ENCODE measurements around the gene KCNQ1. TPM values are rescaled to one million over a fixed set of nuclear protein-coding genes. Genes with fewer than 3 reads are reported as not detected.

The KCNQ1 gene
- total RNA-seq, 1 donor from 2014 or later, result 52.9 TPM

GRCh38 chr11:2704356-2704755, 259.5 kb downstream of the KCNQ1 start:
- H3K4me1 ChIP-seq, result peaks cover 4% of the 10 kb centered on the region

GRCh38 chr11:2704896-2705606, 260.2 kb downstream of the KCNQ1 start:
- no peaks in the 10 kb centered on the region for H3K36me3 ChIP-seq
- H3K27ac ChIP-seq, result no peak overlapping the region
- TF ChIP-seq CTCF (IDR thresholded peaks at IDR 0.05), result no peak
- H3K27me3 ChIP-seq, result no peaks in the 10 kb centered on the region
- ATAC-seq, result no peak
- peak; percentile 39 for DNase-seq
- H3K9me3 ChIP-seq, result no peaks in the 10 kb centered on the region
- intact Hi-C loops (cut with DNase I), result no loop called here
- H3K4me1 ChIP-seq, result peaks cover 4% of the 10 kb centered on the region
- H3K4me3 ChIP-seq, result no peak overlapping the region

More at GRCh38 chr11:2704356-2704755, 259.5 kb downstream of the KCNQ1 start:
- Histone ChIP-seq H3K4me3 (no peak overlapping the region), H3K27ac (no peak overlapping the region), H3K27me3 (no peaks in the 10 kb centered on the region), H3K9me3 (no peaks in the 10 kb centered on the region), H3K36me3 (no peaks in the 10 kb centered on the region)
- intact Hi-C loops (cut with DNase I), result no loop called here
- no peak for ATAC-seq
- no peak for TF ChIP-seq CTCF (IDR thresholded peaks at IDR 0.05)
- DNase-seq, result no peak

- intact Hi-C loops (cut with DNase I), result no loop called here
- DNase-seq, result no peak
- H3K9me3 ChIP-seq, result no peaks in the 10 kb centered on the region
These were observed 261.5 kb downstream of the KCNQ1 start for GRCh38 chr11:2706321-2706720.

GRCh38 chr11:2707736-2708135, 262.9 kb downstream of the KCNQ1 start:
- H3K4me3 ChIP-seq, result no peak overlapping the region
- H3K9me3 ChIP-seq, result no peaks in the 10 kb centered on the region
- intact Hi-C loops (cut with DNase I), result no loop called here
- TF ChIP-seq CTCF (IDR thresholded peaks at IDR 0.05), result no peak
- H3K36me3 ChIP-seq, result no peaks in the 10 kb centered on the region
- H3K4me1 ChIP-seq, result peaks cover 4% of the 10 kb centered on the region
- peak overlapping the region; percentile 73 for H3K27ac ChIP-seq
- ATAC-seq (no peak), DNase-seq (no peak)
- no peaks in the 10 kb centered on the region for H3K27me3 ChIP-seq

More at GRCh38 chr11:2706321-2706720, 261.5 kb downstream of the KCNQ1 start:
- no peak for TF ChIP-seq CTCF (IDR thresholded peaks at IDR 0.05)
- no peak for ATAC-seq
- Histone ChIP-seq H3K4me3 (no peak overlapping the region), H3K27ac (no peak overlapping the region), H3K4me1 (peaks cover 4% of the 10 kb centered on the region), H3K36me3 (no peaks in the 10 kb centered on the region), H3K27me3 (no peaks in the 10 kb centered on the region)

- intact Hi-C loops (cut with DNase I), result no loop called here
- no peak for TF ChIP-seq CTCF (IDR thresholded peaks at IDR 0.05)
- DNase-seq, result no peak
These were observed 263.4 kb downstream of the KCNQ1 start for GRCh38 chr11:2708151-2708581.

More at GRCh38 chr11:2708151-2708581, 263.4 kb downstream of the KCNQ1 start:
- no peak overlapping the region for H3K4me3 ChIP-seq
- peaks cover 4% of the 10 kb centered on the region for H3K4me1 ChIP-seq
- H3K9me3 ChIP-seq, result no peaks in the 10 kb centered on the region
- H3K27me3 ChIP-seq, result no peaks in the 10 kb centered on the region
- peak overlapping the region; percentile 73 for H3K27ac ChIP-seq
- H3K36me3 ChIP-seq, result no peaks in the 10 kb centered on the region
- peak; percentile 4 for ATAC-seq

All from upper lobe of right lung (tissue), 1 donor.